Measurements from ENCODE around the gene RNH1. TPM values are rescaled to one million over a fixed set of nuclear protein-coding genes. Genes with fewer than 3 reads are reported as not detected.

Gene RNH1
- total and polyA plus RNA-seq, 10 of the 15 experiments (the other 5 are each of a cell fraction or from before 2014, with no cell fraction given) = 2.3 to 162 (median 72.1) TPM

- TF ChIP-seq ZNF592 (IDR thresholded peaks at IDR 0.05) = peak; percentile 94
- TF ChIP-seq STAT3 (IDR thresholded peaks at IDR 0.05; ENCODE audit: low read depth, low read length) = no peak
- TF ChIP-seq JUND (IDR thresholded peaks at IDR 0.05; ENCODE audit: low read depth, low read length) = no peak
- no peak for TF ChIP-seq POU2F2 (IDR thresholded peaks at IDR 0.05; ENCODE audit: borderline replicate concordance, low read depth, low read length)
- TF ChIP-seq HDGF (IDR thresholded peaks at IDR 0.05) = no peak
- no peak for TF ChIP-seq ZBED1 (IDR thresholded peaks at IDR 0.05; ENCODE audit: borderline replicate concordance)
- TF ChIP-seq ZBTB33 (IDR thresholded peaks at IDR 0.05) = no peak
- no peak for TF ChIP-seq BMI1 (IDR thresholded peaks at IDR 0.05; ENCODE audit: borderline replicate concordance)
- no peak for TF ChIP-seq MEF2A (IDR thresholded peaks at IDR 0.05; ENCODE audit: insufficient read depth, low read depth, low read length)
- peak; percentile 91 for TF ChIP-seq ZNF687 (IDR thresholded peaks at IDR 0.05)
- peak; percentile 30; the same call in 1 of the 2 replicates for TF ChIP-seq PAX5 (IDR thresholded peaks at IDR 0.05; ENCODE audit: borderline replicate concordance, low read depth, low read length)
- peak; percentile 87; the same call in 1 of the 2 replicates for TF ChIP-seq ATF3 (IDR thresholded peaks at IDR 0.05; ENCODE audit: borderline replicate concordance, extremely low read depth, low read depth, low read length)
- TF ChIP-seq IRF3 (IDR thresholded peaks at IDR 0.05) = no peak
- TF ChIP-seq E4F1 (IDR thresholded peaks at IDR 0.05; ENCODE audit: borderline replicate concordance, partially characterized antibody) = no peak
Measured at GRCh38 chr11:518463-519202, 11.6 kb upstream of the RNH1 start (continued).
